T47D (cell line): ENCODE data around the gene KLHL26.

Source experiments
- DNase-seq, 2 experiments: peaks; one replicate each; pipeline versions ENCODE4 v3.0.0 to v3.0.0-alpha.2; 2011 to 2012; ENCODE audit warnings: low read depth in 1 of 2, low spot score in 1 of 2
- JUND ChIP-seq: IDR thresholded peaks from 2 replicates; pipeline ENCODE4 v1.6.1; 2012; ENCODE audit warnings: low read depth
- in situ Hi-C: cut with HindIII; loops from 2 replicates; pipeline ENCODE4 v1.10.0; 2016; ENCODE audit warnings: low sequenced_read_pairs, low pct_unique_long_range_greater_than_20kb

Gene KLHL26

GRCh38 chr19:18718846-18719458, 82.1 kb downstream of the KLHL26 start:
- DNase-seq, result no peak
- in situ Hi-C loops, result no loop called here
- no peak for TF ChIP-seq JUND

- no peak for DNase-seq
- in situ Hi-C loops, result no loop called here
- TF ChIP-seq JUND, result no peak
These were observed 82.7 kb downstream of the KLHL26 start for GRCh38 chr19:18719541-18719940.
